GM23338 (cell line): ENCODE measurements around the gene SLAMF9. TPM values are rescaled to one million over a fixed set of nuclear protein-coding genes. Genes with fewer than 3 reads are reported as not detected.

Experiments used
- ATAC-seq: fragments of 200-7000 bp; cut with Tn5 transposase; 3 replicates; pipeline ENCODE4 v1.9.1; 2020
- DNase-seq: peaks from one replicate; pipeline ENCODE4 v3.0.0-alpha.2; 2015; ENCODE audit warnings: low spot score
- H2AFZ ChIP-seq: fragments of 200-600 bp; sonication (generic); 2 replicates; pipeline ENCODE4 v1.8.0; 2016; ENCODE audit warnings: antibody characterized with exemption, mild to moderate bottlenecking, moderate library complexity
- H3F3A ChIP-seq: fragments of 200-600 bp; sonication (generic); replicated peaks from 2 replicates; pipeline ENCODE4 v1.8.0; 2017; ENCODE audit warnings: antibody characterized with exemption, mixed run types, low read depth
- H3K27ac ChIP-seq: fragments of 200-600 bp; sonication (generic); 2 replicates; pipeline ENCODE4 v1.6.1; 2016; ENCODE audit warnings: low read depth
- H3K27me3 ChIP-seq: fragments of 200-600 bp; sonication (generic); 2 replicates; pipeline ENCODE4 v1.8.0; 2016; ENCODE audit warnings: mild to moderate bottlenecking, mixed run types, moderate library complexity; ENCODE audit not compliant: insufficient read depth
- H3K36me3 ChIP-seq: fragments of 200-600 bp; sonication (generic); 2 replicates; pipeline ENCODE4 v1.8.0; 2016; ENCODE audit warnings: mild to moderate bottlenecking; ENCODE audit not compliant: insufficient read depth
- H3K4me1 ChIP-seq: fragments of 200-600 bp; sonication (generic); 2 replicates; pipeline ENCODE4 v1.8.0; 2016; ENCODE audit warnings: mild to moderate bottlenecking, moderate library complexity; ENCODE audit not compliant: insufficient read depth
- H3K4me2 ChIP-seq: fragments of 200-600 bp; sonication (generic); 2 replicates; pipeline ENCODE4 v1.7.1; 2017; ENCODE audit warnings: mixed run types
- H3K4me3 ChIP-seq: fragments of 200-600 bp; sonication (generic); 2 replicates; pipeline ENCODE4 v1.6.1; 2016; ENCODE audit warnings: mixed run types
- H3K79me2 ChIP-seq: fragments of 200-600 bp; sonication (generic); replicated peaks from 2 replicates; pipeline ENCODE4 v1.8.0; 2017; ENCODE audit warnings: mild to moderate bottlenecking; ENCODE audit not compliant: insufficient read depth
- H3K9me2 ChIP-seq: fragments of 200-600 bp; sonication (generic); 2 replicates; pipeline ENCODE4 v1.8.0; 2017; ENCODE audit not compliant: insufficient read depth
- H4K20me1 ChIP-seq: fragments of 200-600 bp; sonication (generic); replicated peaks from 2 replicates; pipeline ENCODE4 v1.8.0; 2017; ENCODE audit warnings: mild to moderate bottlenecking; ENCODE audit not compliant: insufficient read depth
- H3K27ac Mint-ChIP-seq: 2 replicates; pipeline ENCODE4 v1.8.0; 2020; ENCODE audit warnings: inconsistent platforms, mild to moderate bottlenecking, moderate library complexity, mixed read lengths
- H3K27me3 Mint-ChIP-seq: 3 replicates; pipeline ENCODE4 v1.8.0; 2022; ENCODE audit warnings: low read depth, mild to moderate bottlenecking, moderate library complexity, mixed read lengths, inconsistent platforms; ENCODE audit not compliant: insufficient read depth, poor library complexity
- H3K36me3 Mint-ChIP-seq: 3 replicates; pipeline ENCODE4 v1.8.0; 2021; ENCODE audit warnings: low read depth, mild to moderate bottlenecking, inconsistent platforms, moderate library complexity, mixed read lengths
- H3K4me1 Mint-ChIP-seq: 3 replicates; pipeline ENCODE4 v1.8.0; 2020; ENCODE audit warnings: mild to moderate bottlenecking, inconsistent platforms, mixed read lengths
- H3K4me3 Mint-ChIP-seq: 3 replicates; pipeline ENCODE4 v1.8.0; 2021; ENCODE audit warnings: moderate library complexity, mild to moderate bottlenecking, inconsistent platforms, mixed read lengths
- H3K9me3 Mint-ChIP-seq: 3 replicates; pipeline ENCODE4 v1.8.0; 2020; ENCODE audit warnings: moderate library complexity, mild to moderate bottlenecking, inconsistent platforms, mixed read lengths
- JUNB ChIP-seq: IDR thresholded peaks from one replicate; pipeline ENCODE4 v1.6.1; 2016; ENCODE audit warnings: antibody characterized with exemption; ENCODE audit not compliant: unreplicated experiment
- STAT1 ChIP-seq: IDR thresholded peaks from one replicate; pipeline ENCODE4 v1.6.1; 2016; ENCODE audit warnings: antibody characterized with exemption; ENCODE audit not compliant: unreplicated experiment
- ZNF331 ChIP-seq: fragments of 250-450 bp; sonication (Bioruptor Pico); IDR thresholded peaks from 2 replicates; pipeline ENCODE4 v1.5.0; 2020; ENCODE audit warnings: low read depth, mild to moderate bottlenecking, moderate library complexity
- ZNF462 ChIP-seq: fragments of 250-450 bp; sonication (Bioruptor Pico); IDR thresholded peaks from 2 replicates; pipeline ENCODE4 v1.5.0; 2020; ENCODE audit warnings: mild to moderate bottlenecking, moderate library complexity
- polyA plus RNA-seq: library from polyadenylated mRNA; unstranded; fragments of >200 nt; fragmentation: Nextera tagmentation; extraction: Ambion mirVana; gene quantifications from 2 replicates; pipeline ENCODE4 v1.2.1, GENCODE V29; 2016
- total RNA-seq: library from RNA; depleted of rRNA; stranded (reverse); fragments of >200 nt; shearing (Covaris generic); gene quantifications from 2 replicates; pipeline ENCODE4 v1.2.3, GENCODE V29; 2014
- TF ChIP-seq, protein P1 (sequence below), 2 experiments: fragments of 200-600 bp in 1 of 2; sonication (generic) in 1 of 2; conservative IDR thresholded peaks; 2 replicates each; pipeline versions ENCODE4 v1.5.1 to v1.6.1; 2016 to 2017; ENCODE audit warnings: antibody characterized with exemption in 2 of 2, low read depth in 2 of 2, mild to moderate bottlenecking in 2 of 2, moderate library complexity in 1 of 2

SLAMF9 gene
- total and polyA plus RNA-seq, 2 experiments from 2014 or later: not detected

GRCh38 chr1:159933347-159933746, 20.7 kb downstream of the SLAMF9 start (continued):
- TF ChIP-seq JUNB (no peak), ZNF462 (CRISPR knock-in tag) (no peak), STAT1 (no peak)

- Histone ChIP-seq H3K36me3 (0 out of 2 replicates have a peak, but pooled peaks cover 12% of the 10 kb centered on the region), H3K4me1 (peaks cover 11% of the 10 kb centered on the region), H3K4me3 (no peak overlapping the region), H3K27ac (no peak overlapping the region), H4K20me1 (no peaks in the 10 kb centered on the region; the same call in 1 of the 2 replicates), H3K9me2 (no peaks in the 10 kb centered on the region), H3F3A (no peaks in the 10 kb centered on the region; the same call in 1 of the 2 replicates), H3K79me2 (no peaks in the 10 kb centered on the region), H3K4me2 (no peak overlapping the region), H3K27me3 (no peaks in the 10 kb centered on the region), H2AFZ (no peak overlapping the region)
- Mint-ChIP-seq H3K27ac (no peak overlapping the region), H3K4me3 (no peak overlapping the region; the same call in 2 of the 3 replicates), H3K27me3 (peaks cover 11% of the 10 kb centered on the region), H3K4me1 (peaks cover 22% of the 10 kb centered on the region), H3K36me3 (peaks cover 48% of the 10 kb centered on the region), H3K9me3 (no peaks in the 10 kb centered on the region; the same call in 1 of the 3 replicates)
- no peak for DNase-seq
- ATAC-seq: no peak
- no peak for TF ChIP-seq ZNF331 (CRISPR knock-in tag)
- no peak for TF ChIP-seq JUNB
- no peak for TF ChIP-seq ZNF462 (CRISPR knock-in tag)
- TF ChIP-seq, protein P1, sequence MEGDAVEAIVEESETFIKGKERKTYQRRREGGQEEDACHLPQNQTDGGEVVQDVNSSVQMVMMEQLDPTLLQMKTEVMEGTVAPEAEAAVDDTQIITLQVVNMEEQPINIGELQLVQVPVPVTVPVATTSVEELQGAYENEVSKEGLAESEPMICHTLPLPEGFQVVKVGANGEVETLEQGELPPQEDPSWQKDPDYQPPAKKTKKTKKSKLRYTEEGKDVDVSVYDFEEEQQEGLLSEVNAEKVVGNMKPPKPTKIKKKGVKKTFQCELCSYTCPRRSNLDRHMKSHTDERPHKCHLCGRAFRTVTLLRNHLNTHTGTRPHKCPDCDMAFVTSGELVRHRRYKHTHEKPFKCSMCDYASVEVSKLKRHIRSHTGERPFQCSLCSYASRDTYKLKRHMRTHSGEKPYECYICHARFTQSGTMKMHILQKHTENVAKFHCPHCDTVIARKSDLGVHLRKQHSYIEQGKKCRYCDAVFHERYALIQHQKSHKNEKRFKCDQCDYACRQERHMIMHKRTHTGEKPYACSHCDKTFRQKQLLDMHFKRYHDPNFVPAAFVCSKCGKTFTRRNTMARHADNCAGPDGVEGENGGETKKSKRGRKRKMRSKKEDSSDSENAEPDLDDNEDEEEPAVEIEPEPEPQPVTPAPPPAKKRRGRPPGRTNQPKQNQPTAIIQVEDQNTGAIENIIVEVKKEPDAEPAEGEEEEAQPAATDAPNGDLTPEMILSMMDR (conservative IDR thresholded peaks at IDR 0.05; ENCODE audit: low read depth in 2 of 2): no peak
Measured at GRCh38 chr1:159932296-159933285, 21.4 kb downstream of the SLAMF9 start.
